ENCODE data around the gene BCAS4.

GRCh38 chr20:50804437-50805348 is 9.8 kb downstream of the BCAS4 start:
- TF ChIP-seq POLR2A (IDR thresholded peaks at IDR 0.05; ENCODE audit: low read depth, low read length) (no peak), SPI1 (IDR thresholded peaks at IDR 0.05; ENCODE audit: low read depth, low read length) (no peak)
